ENCODE results near the gene EVX2.

The EVX2 gene

GRCh38 chr2:176078541-176079284 is 5.0 kb downstream of the EVX2 start:
- no peak overlapping the region for H3K27ac ChIP-seq (replicated peaks; ENCODE audit: low read length)

GRCh38 chr2:176076796-176077195 is 7.0 kb downstream of the EVX2 start:
- Histone ChIP-seq H4K91ac (ENCODE audit: low read depth, low read length, poor library complexity) (no peak overlapping the region), H2AK5ac (ENCODE audit: low read depth, low read length) (no peak overlapping the region), H3K36me3 (replicated peaks in 1 of 2; ENCODE audit: control insufficient read depth in 2 of 2, insufficient read depth in 2 of 2, low read length in 2 of 2) (no peaks in the 10 kb centered on the region), H3K4me1 (ENCODE audit: control insufficient read depth in 2 of 2, insufficient read depth in 1 of 2, low read depth in 1 of 2, low read length in 2 of 2) (peaks cover 0 to 2% of the 10 kb centered on the region in 2 donors), H3K14ac (ENCODE audit: low read length) (no peak overlapping the region), H3K4ac (ENCODE audit: low read length) (no peak overlapping the region), H3K4me3 (ENCODE audit: low read length in 2 of 2) (no peak overlapping the region), H2BK5ac (ENCODE audit: low read length) (no peak overlapping the region), H3K27ac (replicated peaks; ENCODE audit: low read length) (no peak overlapping the region), H3K18ac (ENCODE audit: low read length) (no peak overlapping the region), H3K23ac (ENCODE audit: low read depth, low read length, poor library complexity) (no peak overlapping the region), H2BK15ac (ENCODE audit: low read length) (no peak overlapping the region), H2AFZ (ENCODE audit: low read length) (no peak overlapping the region), H2BK12ac (ENCODE audit: low read length) (no peak overlapping the region), H3K9me3 (replicated peaks in 1 of 2; ENCODE audit: control insufficient read depth in 2 of 2, insufficient read depth in 1 of 2, low read depth in 1 of 2, low read length in 2 of 2) (peaks cover 0 to 7% of the 10 kb centered on the region in 2 donors), H3K79me1 (ENCODE audit: low read depth, low read length) (no peaks in the 10 kb centered on the region), H3K4me2 (ENCODE audit: insufficient read depth, low read length, poor library complexity, severe bottlenecking) (no peak overlapping the region), H3K27me3 (ENCODE audit: control insufficient read depth in 3 of 3, insufficient read depth in 3 of 3, low read depth in 1 of 3, low read length in 3 of 3) (peaks cover 46 to 96% (median 89%) of the 10 kb centered on the region in 3 experiments), H3K9ac (ENCODE audit: low read depth, low read length, poor library complexity) (no peak overlapping the region), H4K8ac (ENCODE audit: low read depth, low read length) (no peak overlapping the region), H2BK120ac (ENCODE audit: low read depth, low read length) (no peak overlapping the region)
- WGBS, 2 donors (ENCODE audit: extremely low coverage in 2 of 2, insufficient read length in 2 of 2, insufficient replicate concordance in 1 of 2) = no CpG with 5 or more reads among the region's 2 CpGs
- DNase-seq (ENCODE audit: low spot score) = no peak

More at GRCh38 chr2:176078541-176079284, 5.0 kb downstream of the EVX2 start:
- H3K4ac ChIP-seq (ENCODE audit: low read length) = no peak overlapping the region
- no peaks in the 10 kb centered on the region for H3K79me1 ChIP-seq (ENCODE audit: low read depth, low read length)
- H3K9me3 ChIP-seq (replicated peaks in 1 of 2; ENCODE audit: control insufficient read depth in 2 of 2, insufficient read depth in 1 of 2, low read depth in 1 of 2, low read length in 2 of 2) = peaks cover 0 to 4% of the 10 kb centered on the region in 2 donors
- H3K23ac ChIP-seq (ENCODE audit: low read depth, low read length, poor library complexity) = no peak overlapping the region
- no CpG with 5 or more reads among the region's 25 CpGs for WGBS, 2 donors (ENCODE audit: extremely low coverage in 2 of 2, insufficient read length in 2 of 2, insufficient replicate concordance in 1 of 2)
- no peak overlapping the region for H3K14ac ChIP-seq (ENCODE audit: low read length)
- no peak for DNase-seq (ENCODE audit: low spot score)
- H4K8ac ChIP-seq (ENCODE audit: low read depth, low read length) = no peak overlapping the region
- no peak overlapping the region for H3K4me2 ChIP-seq (ENCODE audit: insufficient read depth, low read length, poor library complexity, severe bottlenecking)
- H2BK12ac ChIP-seq (ENCODE audit: low read length) = no peak overlapping the region
- H3K4me3 ChIP-seq (ENCODE audit: low read length in 2 of 2) = no peak overlapping the region
- H3K9ac ChIP-seq (ENCODE audit: low read depth, low read length, poor library complexity) = no peak overlapping the region
- H2AFZ ChIP-seq (ENCODE audit: low read length) = peak overlapping the region; percentile 66
- peaks cover 0 to 2% of the 10 kb centered on the region in 2 donors for H3K4me1 ChIP-seq (ENCODE audit: control insufficient read depth in 2 of 2, insufficient read depth in 1 of 2, low read depth in 1 of 2, low read length in 2 of 2)
- no peak overlapping the region for H3K18ac ChIP-seq (ENCODE audit: low read length)
- no peak overlapping the region for H2BK15ac ChIP-seq (ENCODE audit: low read length)
- H2AK5ac ChIP-seq (ENCODE audit: low read depth, low read length) = no peak overlapping the region
- H3K27me3 ChIP-seq (ENCODE audit: control insufficient read depth in 3 of 3, insufficient read depth in 3 of 3, low read depth in 1 of 3, low read length in 3 of 3) = peaks cover 51 to 98% (median 89%) of the 10 kb centered on the region in 3 experiments
- no peak overlapping the region for H2BK5ac ChIP-seq (ENCODE audit: low read length)
- no peak overlapping the region for H4K91ac ChIP-seq (ENCODE audit: low read depth, low read length, poor library complexity)
- H2BK120ac ChIP-seq (ENCODE audit: low read depth, low read length) = no peak overlapping the region
- H3K36me3 ChIP-seq (replicated peaks in 1 of 2; ENCODE audit: control insufficient read depth in 2 of 2, insufficient read depth in 2 of 2, low read length in 2 of 2) = no peaks in the 10 kb centered on the region

- Histone ChIP-seq H3K9me3 (replicated peaks in 1 of 2; ENCODE audit: control insufficient read depth in 2 of 2, insufficient read depth in 1 of 2, low read depth in 1 of 2, low read length in 2 of 2) (peaks cover 0 to 7% of the 10 kb centered on the region in 2 donors), H3K4me3 (ENCODE audit: low read length in 2 of 2) (no peak overlapping the region), H4K91ac (ENCODE audit: low read depth, low read length, poor library complexity) (no peak overlapping the region), H3K27me3 (ENCODE audit: control insufficient read depth in 3 of 3, insufficient read depth in 3 of 3, low read depth in 1 of 3, low read length in 3 of 3) (peaks cover 49 to 93% (median 89%) of the 10 kb centered on the region in 3 experiments), H3K23ac (ENCODE audit: low read depth, low read length, poor library complexity) (no peak overlapping the region), H3K27ac (replicated peaks; ENCODE audit: low read length) (no peak overlapping the region), H3K36me3 (replicated peaks in 1 of 2; ENCODE audit: control insufficient read depth in 2 of 2, insufficient read depth in 2 of 2, low read length in 2 of 2) (no peaks in the 10 kb centered on the region), H3K79me1 (ENCODE audit: low read depth, low read length) (no peaks in the 10 kb centered on the region), H2AFZ (ENCODE audit: low read length) (no peak overlapping the region), H2BK12ac (ENCODE audit: low read length) (no peak overlapping the region), H2BK120ac (ENCODE audit: low read depth, low read length) (no peak overlapping the region), H4K8ac (ENCODE audit: low read depth, low read length) (no peak overlapping the region), H3K4ac (ENCODE audit: low read length) (no peak overlapping the region), H2BK5ac (ENCODE audit: low read length) (no peak overlapping the region), H3K14ac (ENCODE audit: low read length) (no peak overlapping the region), H3K18ac (ENCODE audit: low read length) (no peak overlapping the region), H2BK15ac (ENCODE audit: low read length) (no peak overlapping the region), H3K4me2 (ENCODE audit: insufficient read depth, low read length, poor library complexity, severe bottlenecking) (no peak overlapping the region), H3K4me1 (ENCODE audit: control insufficient read depth in 2 of 2, insufficient read depth in 1 of 2, low read depth in 1 of 2, low read length in 2 of 2) (peaks cover 0 to 2% of the 10 kb centered on the region in 2 donors), H2AK5ac (ENCODE audit: low read depth, low read length) (no peak overlapping the region), H3K9ac (ENCODE audit: low read depth, low read length, poor library complexity) (no peak overlapping the region)
- WGBS, 2 donors (ENCODE audit: extremely low coverage in 2 of 2, insufficient read length in 2 of 2, insufficient replicate concordance in 1 of 2) = no CpG with 5 or more reads among the region's 7 CpGs
- no peak for DNase-seq (ENCODE audit: low spot score)
Observed at GRCh38 chr2:176076063-176076462, 7.7 kb downstream of the EVX2 start.

- no CpG with 5 or more reads among the region's 15 CpGs for WGBS, 2 donors (ENCODE audit: extremely low coverage in 2 of 2, insufficient read length in 2 of 2, insufficient replicate concordance in 1 of 2)
- Histone ChIP-seq H3K9ac (ENCODE audit: low read depth, low read length, poor library complexity) (no peak overlapping the region), H3K36me3 (replicated peaks in 1 of 2; ENCODE audit: control insufficient read depth in 2 of 2, insufficient read depth in 2 of 2, low read length in 2 of 2) (no peaks in the 10 kb centered on the region), H3K4me2 (ENCODE audit: insufficient read depth, low read length, poor library complexity, severe bottlenecking) (no peak overlapping the region), H2AK5ac (ENCODE audit: low read depth, low read length) (no peak overlapping the region), H2BK15ac (ENCODE audit: low read length) (no peak overlapping the region), H2BK12ac (ENCODE audit: low read length) (no peak overlapping the region), H3K9me3 (replicated peaks in 1 of 2; ENCODE audit: control insufficient read depth in 2 of 2, insufficient read depth in 1 of 2, low read depth in 1 of 2, low read length in 2 of 2) (peaks cover 0 to 4% of the 10 kb centered on the region in 2 donors), H2BK5ac (ENCODE audit: low read length) (no peak overlapping the region), H4K91ac (ENCODE audit: low read depth, low read length, poor library complexity) (no peak overlapping the region), H2BK120ac (ENCODE audit: low read depth, low read length) (no peak overlapping the region), H3K27ac (replicated peaks; ENCODE audit: low read length) (no peak overlapping the region), H3K4me3 (ENCODE audit: low read length in 2 of 2) (no peak overlapping the region), H3K27me3 (ENCODE audit: control insufficient read depth in 3 of 3, insufficient read depth in 3 of 3, low read depth in 1 of 3, low read length in 3 of 3) (peaks cover 43 to 89% (median 88%) of the 10 kb centered on the region in 3 experiments), H3K4me1 (ENCODE audit: control insufficient read depth in 2 of 2, insufficient read depth in 1 of 2, low read depth in 1 of 2, low read length in 2 of 2) (peaks cover 0 to 2% of the 10 kb centered on the region in 2 donors), H4K8ac (ENCODE audit: low read depth, low read length) (no peak overlapping the region), H3K18ac (ENCODE audit: low read length) (no peak overlapping the region), H3K14ac (ENCODE audit: low read length) (no peak overlapping the region), H3K79me1 (ENCODE audit: low read depth, low read length) (no peaks in the 10 kb centered on the region), H3K4ac (ENCODE audit: low read length) (no peak overlapping the region), H2AFZ (ENCODE audit: low read length) (peak overlapping the region; percentile 15), H3K23ac (ENCODE audit: low read depth, low read length, poor library complexity) (no peak overlapping the region)
- no peak for DNase-seq (ENCODE audit: low spot score)
Observed at GRCh38 chr2:176075481-176075880, 8.3 kb downstream of the EVX2 start.
